Effector memory CD4-positive, alpha-beta T cell (primary cell): ENCODE measurements around the gene SNORC.
"Not testable (repeated sequence)": the region's sequence is repeated elsewhere in the genome, so short reads cannot be mapped to it uniquely, and the experiment has no call there.

Experiments used
- DNase-seq, 3 donors: peaks; one replicate each; pipeline ENCODE4 v3.0.0-alpha.2; 2020
- H3K27ac ChIP-seq: 2 replicates; pipeline ENCODE4 v1.7.0; 2013; ENCODE audit warnings: mild to moderate bottlenecking, low read length, moderate library complexity; ENCODE audit not compliant: insufficient read depth, poor library complexity, severe bottlenecking
- H3K27me3 ChIP-seq: replicated peaks from 2 replicates; pipeline ENCODE4 v1.7.0; 2013; ENCODE audit warnings: mild to moderate bottlenecking, low read length; ENCODE audit not compliant: insufficient read depth, control insufficient read depth, poor library complexity, severe bottlenecking
- H3K36me3 ChIP-seq: 2 replicates; pipeline ENCODE4 v1.7.0; 2013; ENCODE audit warnings: mild to moderate bottlenecking, low read length, moderate library complexity; ENCODE audit not compliant: control insufficient read depth, insufficient read depth
- H3K4me1 ChIP-seq: 2 replicates; pipeline ENCODE4 v1.7.0; 2013; ENCODE audit warnings: low read length, mild to moderate bottlenecking; ENCODE audit not compliant: control insufficient read depth, insufficient read depth, poor library complexity, severe bottlenecking
- H3K4me3 ChIP-seq: 2 replicates; pipeline ENCODE4 v1.7.0; 2013; ENCODE audit warnings: low read length, low read depth, mild to moderate bottlenecking; ENCODE audit not compliant: insufficient read depth, poor library complexity, severe bottlenecking
- H3K9me3 ChIP-seq: 2 replicates; pipeline ENCODE4 v1.7.0; 2013; ENCODE audit warnings: mild to moderate bottlenecking, low read length, moderate library complexity; ENCODE audit not compliant: control insufficient read depth

SNORC gene

GRCh38 chr2:232906867-232907717, 37.0 kb downstream of the SNORC start:
- not testable (repeated sequence) for H3K4me3 ChIP-seq, H3K27ac ChIP-seq, H3K4me1 ChIP-seq, DNase-seq, H3K27me3 ChIP-seq, H3K9me3 ChIP-seq, H3K36me3 ChIP-seq

- not testable (repeated sequence) for H3K36me3 ChIP-seq, H3K27ac ChIP-seq, H3K9me3 ChIP-seq, H3K4me1 ChIP-seq, H3K4me3 ChIP-seq, H3K27me3 ChIP-seq, DNase-seq
Observed at GRCh38 chr2:232907718-232908085, 37.6 kb downstream of the SNORC start.

- Histone ChIP-seq H3K36me3 (no peaks in the 10 kb centered on the region), H3K27ac (no peak overlapping the region), H3K27me3 (no peaks in the 10 kb centered on the region), H3K9me3 (no peaks in the 10 kb centered on the region), H3K4me3 (no peak overlapping the region), H3K4me1 (no peaks in the 10 kb centered on the region)
- DNase-seq, result no peak
Observed at GRCh38 chr2:232908695-232909094, 38.6 kb downstream of the SNORC start.

- Histone ChIP-seq H3K27ac (no peak overlapping the region), H3K36me3 (no peaks in the 10 kb centered on the region), H3K4me1 (no peaks in the 10 kb centered on the region), H3K9me3 (no peaks in the 10 kb centered on the region), H3K4me3 (no peak overlapping the region), H3K27me3 (peaks cover 6% of the 10 kb centered on the region)
- DNase-seq, result no peak
Observed at GRCh38 chr2:232910376-232910775, 40.3 kb downstream of the SNORC start.

- no peak overlapping the region for H3K4me3 ChIP-seq
- no peaks in the 10 kb centered on the region for H3K9me3 ChIP-seq
- no peak for DNase-seq
- H3K4me1 ChIP-seq, result no peaks in the 10 kb centered on the region
- no peaks in the 10 kb centered on the region for H3K36me3 ChIP-seq
- H3K27me3 ChIP-seq, result peaks cover 6% of the 10 kb centered on the region
- H3K27ac ChIP-seq, result no peak overlapping the region
Observed at GRCh38 chr2:232911712-232912277, 41.7 kb downstream of the SNORC start.

- no peak overlapping the region for H3K4me3 ChIP-seq
- no peak for DNase-seq
- H3K9me3 ChIP-seq, result no peaks in the 10 kb centered on the region
- no peaks in the 10 kb centered on the region for H3K36me3 ChIP-seq
- peaks cover 6% of the 10 kb centered on the region for H3K27me3 ChIP-seq
- no peak overlapping the region for H3K27ac ChIP-seq
- H3K4me1 ChIP-seq, result no peaks in the 10 kb centered on the region
Observed at GRCh38 chr2:232913903-232914302, 43.8 kb downstream of the SNORC start.

GRCh38 chr2:232919141-232919540, 49.1 kb downstream of the SNORC start:
- H3K4me3 ChIP-seq, result no peak overlapping the region
- H3K9me3 ChIP-seq, result no peaks in the 10 kb centered on the region
- H3K27me3 ChIP-seq, result peaks cover 4% of the 10 kb centered on the region

GRCh38 chr2:232920055-232920454, 50.0 kb downstream of the SNORC start:
- no peak overlapping the region for H3K27ac ChIP-seq
- no peaks in the 10 kb centered on the region for H3K9me3 ChIP-seq
- no peaks in the 10 kb centered on the region for H3K36me3 ChIP-seq
- peaks cover under 1% of the 10 kb centered on the region for H3K27me3 ChIP-seq
- H3K4me3 ChIP-seq, result no peak overlapping the region
- H3K4me1 ChIP-seq, result no peaks in the 10 kb centered on the region
- no peak for DNase-seq

More at GRCh38 chr2:232919141-232919540, 49.1 kb downstream of the SNORC start:
- no peaks in the 10 kb centered on the region for H3K36me3 ChIP-seq
- H3K4me1 ChIP-seq, result no peaks in the 10 kb centered on the region
- no peak overlapping the region for H3K27ac ChIP-seq
- no peak for DNase-seq

GRCh38 chr2:232920760-232921159, 50.7 kb downstream of the SNORC start:
- Histone ChIP-seq H3K27me3 (peaks cover 7% of the 10 kb centered on the region), H3K36me3 (no peaks in the 10 kb centered on the region), H3K4me3 (no peak overlapping the region), H3K4me1 (no peaks in the 10 kb centered on the region), H3K27ac (no peak overlapping the region), H3K9me3 (no peaks in the 10 kb centered on the region)
- DNase-seq, result no peak

GRCh38 chr2:232924433-232924832, 54.4 kb downstream of the SNORC start:
- H3K4me3 ChIP-seq, result no peak overlapping the region
- peaks cover 37% of the 10 kb centered on the region for H3K27me3 ChIP-seq
- H3K27ac ChIP-seq, result no peak overlapping the region
- no peaks in the 10 kb centered on the region for H3K9me3 ChIP-seq
- H3K36me3 ChIP-seq, result no peaks in the 10 kb centered on the region
- peaks cover 15% of the 10 kb centered on the region for H3K4me1 ChIP-seq
- DNase-seq, result no peak
